ENCODE measurements around the gene USH1C. TPM values are rescaled to one million over a fixed set of nuclear protein-coding genes. Genes with fewer than 3 reads are reported as not detected.

Gene USH1C
- total and polyA plus RNA-seq, 8 donors, result 0.23 to 1.2 (median 0.59) TPM; not detected in 1

DNA sequence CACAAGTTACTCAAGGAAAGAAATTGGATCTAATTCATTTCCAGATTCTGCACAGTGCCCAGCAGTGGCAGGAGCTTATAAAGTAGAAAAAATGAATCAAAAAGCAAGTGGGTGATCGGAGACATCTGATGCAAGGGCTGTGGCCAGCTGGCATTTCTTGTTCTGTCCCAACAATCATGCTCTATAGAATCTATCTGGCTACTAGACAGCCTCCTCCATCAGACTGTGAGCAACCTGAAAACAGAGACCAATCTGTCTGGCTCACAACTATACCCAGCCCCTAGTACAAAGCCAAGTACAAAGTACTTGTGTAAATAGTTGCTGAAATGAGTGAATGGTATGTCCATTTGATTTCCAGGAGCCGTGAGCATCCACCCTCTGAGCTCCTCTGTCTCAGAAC, 11.4 kb downstream of the USH1C start:
- Histone ChIP-seq H3K4me3 (no peak overlapping the region), H3K4me1 (no peaks in the 10 kb centered on the region), H3K27me3 (peaks cover 0 to 16% of the 10 kb centered on the region in 2 donors), H3K9me3 (no peaks in the 10 kb centered on the region), H3K27ac (no peak overlapping the region), H3K36me3 (no peaks in the 10 kb centered on the region)
- no peak for ATAC-seq
- TF ChIP-seq, protein P1, sequence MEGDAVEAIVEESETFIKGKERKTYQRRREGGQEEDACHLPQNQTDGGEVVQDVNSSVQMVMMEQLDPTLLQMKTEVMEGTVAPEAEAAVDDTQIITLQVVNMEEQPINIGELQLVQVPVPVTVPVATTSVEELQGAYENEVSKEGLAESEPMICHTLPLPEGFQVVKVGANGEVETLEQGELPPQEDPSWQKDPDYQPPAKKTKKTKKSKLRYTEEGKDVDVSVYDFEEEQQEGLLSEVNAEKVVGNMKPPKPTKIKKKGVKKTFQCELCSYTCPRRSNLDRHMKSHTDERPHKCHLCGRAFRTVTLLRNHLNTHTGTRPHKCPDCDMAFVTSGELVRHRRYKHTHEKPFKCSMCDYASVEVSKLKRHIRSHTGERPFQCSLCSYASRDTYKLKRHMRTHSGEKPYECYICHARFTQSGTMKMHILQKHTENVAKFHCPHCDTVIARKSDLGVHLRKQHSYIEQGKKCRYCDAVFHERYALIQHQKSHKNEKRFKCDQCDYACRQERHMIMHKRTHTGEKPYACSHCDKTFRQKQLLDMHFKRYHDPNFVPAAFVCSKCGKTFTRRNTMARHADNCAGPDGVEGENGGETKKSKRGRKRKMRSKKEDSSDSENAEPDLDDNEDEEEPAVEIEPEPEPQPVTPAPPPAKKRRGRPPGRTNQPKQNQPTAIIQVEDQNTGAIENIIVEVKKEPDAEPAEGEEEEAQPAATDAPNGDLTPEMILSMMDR (IDR thresholded peaks at IDR 0.05), result no peak
- intact Hi-C loops (cut with DNase I), result no loop called here
- no peak for DNase-seq

DNA sequence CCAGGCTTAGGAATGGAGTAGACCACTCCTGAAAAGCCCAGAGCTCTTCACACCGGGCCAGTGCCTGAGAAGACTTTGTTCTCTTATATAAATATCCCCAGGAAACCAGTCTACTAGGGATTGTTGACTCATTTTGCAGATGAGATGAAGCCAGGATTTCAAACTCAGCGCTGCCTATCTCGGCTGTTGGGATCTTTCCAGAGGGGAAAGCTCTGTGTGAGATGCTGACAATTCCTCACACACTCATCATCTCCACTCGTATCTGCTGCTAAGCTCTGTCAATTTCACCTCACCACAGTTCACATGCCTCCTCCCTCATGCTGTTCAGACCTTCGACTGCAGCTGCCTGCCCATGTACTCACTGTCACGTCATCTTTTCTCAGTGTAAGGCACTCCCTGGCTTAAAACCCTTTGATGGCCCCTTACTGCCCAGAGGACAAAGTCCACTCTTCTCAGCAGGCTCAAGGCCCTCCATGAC, 12.5 kb downstream of the USH1C start:
- Histone ChIP-seq H3K9me3 (no peaks in the 10 kb centered on the region), H3K4me1 (no peaks in the 10 kb centered on the region), H3K27me3 (peaks cover 0 to 16% of the 10 kb centered on the region in 2 donors), H3K27ac (no peak overlapping the region), H3K4me3 (no peak overlapping the region), H3K36me3 (no peaks in the 10 kb centered on the region)
- intact Hi-C loops (cut with DNase I), result no loop called here
- no peak for ATAC-seq
- no peak for DNase-seq
- TF ChIP-seq, protein P1 (IDR thresholded peaks at IDR 0.05), result no peak

DNA sequence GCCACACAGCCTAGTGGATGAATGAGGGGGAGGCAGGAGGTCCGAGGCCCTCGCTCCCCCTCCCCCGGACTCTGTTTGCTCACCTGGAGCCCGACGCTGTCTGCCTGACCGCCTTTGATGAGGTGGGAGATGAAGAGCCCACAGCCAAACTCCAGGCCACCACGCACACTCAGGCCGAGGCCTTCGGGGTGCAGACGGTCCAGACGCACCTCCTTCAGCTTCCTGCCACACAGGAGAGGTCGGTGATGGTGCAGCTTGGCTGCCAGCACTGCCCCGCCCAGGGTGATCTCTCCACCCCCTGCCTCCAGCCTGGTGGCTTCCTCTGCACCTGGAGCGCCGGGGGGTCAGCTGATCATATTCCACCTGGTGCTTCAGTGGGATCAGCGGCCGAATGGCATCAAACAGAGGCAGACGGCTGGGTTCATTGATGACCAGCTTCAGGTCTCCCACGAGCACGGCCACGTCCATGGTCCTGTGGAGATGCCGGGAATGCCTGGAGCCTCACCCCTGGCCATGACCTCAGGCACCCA, 13.1 kb downstream of the USH1C start:
- Histone ChIP-seq H3K4me3 (no peak overlapping the region), H3K36me3 (no peaks in the 10 kb centered on the region), H3K27ac (no peak overlapping the region), H3K4me1 (no peaks in the 10 kb centered on the region), H3K9me3 (no peaks in the 10 kb centered on the region), H3K27me3 (peaks cover 0 to 16% of the 10 kb centered on the region in 2 donors)
- TF ChIP-seq, protein P1 (IDR thresholded peaks at IDR 0.05), result no peak
- DNase-seq (no peak), ATAC-seq (no peak)
- intact Hi-C loops (cut with DNase I), result no loop called here

DNA sequence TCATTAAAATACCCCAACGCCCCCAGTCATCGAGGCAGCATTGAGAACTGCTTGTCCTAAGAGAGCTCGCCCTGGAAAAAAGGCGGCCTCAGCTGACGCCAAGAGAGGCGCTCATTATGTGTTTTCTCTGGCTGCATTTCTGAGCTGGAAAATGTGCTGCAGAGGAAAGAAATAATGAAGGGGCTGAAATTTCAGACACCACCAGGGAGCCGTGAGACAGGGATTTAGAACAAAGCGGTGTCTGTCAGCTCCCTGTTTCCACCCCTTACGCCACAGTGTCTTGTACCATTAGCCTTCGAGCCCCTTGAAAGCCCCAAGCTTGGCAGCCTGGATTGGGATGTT, 14.4 kb downstream of the USH1C start:
- Histone ChIP-seq H3K27me3 (peaks cover 0 to 16% of the 10 kb centered on the region in 2 donors), H3K36me3 (no peaks in the 10 kb centered on the region), H3K4me3 (no peak overlapping the region), H3K9me3 (no peaks in the 10 kb centered on the region), H3K4me1 (no peaks in the 10 kb centered on the region), H3K27ac (no peak overlapping the region)
- ATAC-seq (no peak), DNase-seq (no peak)
- TF ChIP-seq, protein P1 (IDR thresholded peaks at IDR 0.05), result no peak
- intact Hi-C loops (cut with DNase I), result no loop called here

DNA sequence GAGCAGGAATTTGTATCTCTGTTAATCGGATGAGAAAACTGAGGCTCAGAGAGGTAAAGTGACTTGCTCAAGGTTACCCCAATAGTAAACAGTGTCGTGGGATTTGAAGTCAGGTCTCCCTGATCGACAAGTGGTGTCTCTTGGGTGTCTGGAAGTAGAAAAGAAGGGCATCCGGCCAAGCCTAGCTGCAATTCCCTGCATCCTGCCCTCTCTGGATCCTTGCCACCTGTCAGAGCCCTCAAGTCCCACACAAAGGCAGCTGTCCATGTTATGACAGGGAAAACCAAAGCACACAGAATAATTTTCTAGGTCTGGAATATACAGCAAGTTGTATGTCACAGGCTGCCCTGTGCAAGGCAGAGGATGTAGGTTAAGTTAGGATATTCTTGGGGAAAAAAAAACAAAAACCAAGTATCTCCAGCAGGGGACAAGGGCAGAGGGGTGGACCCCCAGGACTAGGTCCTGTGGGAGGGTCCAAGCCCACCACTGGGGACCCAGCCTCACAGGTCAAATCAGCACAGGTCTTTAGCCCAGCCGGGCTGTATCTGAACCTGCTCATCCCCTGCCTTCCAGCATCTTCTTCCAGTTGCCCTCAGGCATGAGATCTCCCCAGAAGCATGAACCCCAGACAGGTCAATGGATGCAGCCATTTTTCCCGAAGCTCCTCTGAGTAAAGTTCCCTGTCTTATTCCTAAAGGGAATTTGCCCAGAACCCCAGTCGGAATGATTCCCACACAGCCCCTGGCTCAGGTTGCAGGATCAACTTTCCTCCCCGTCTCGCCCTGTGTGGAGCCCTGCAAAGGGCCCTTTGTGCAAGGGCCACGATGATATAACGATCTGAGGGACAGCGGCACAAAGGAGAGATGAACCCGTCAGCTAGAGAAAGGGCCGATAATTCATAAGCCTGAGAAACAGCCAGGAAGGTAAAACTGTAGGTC, 15.0 kb downstream of the USH1C start:
- DNase-seq (peak in 1 of 4 donors; percentile 23), ATAC-seq (no peak)
- Histone ChIP-seq H3K9me3 (no peaks in the 10 kb centered on the region), H3K27me3 (peaks cover 0 to 16% of the 10 kb centered on the region in 2 donors), H3K36me3 (no peaks in the 10 kb centered on the region), H3K27ac (no peak overlapping the region), H3K4me3 (no peak overlapping the region), H3K4me1 (no peaks in the 10 kb centered on the region)
- TF ChIP-seq, protein P1 (IDR thresholded peaks at IDR 0.05), result no peak
- intact Hi-C loops (cut with DNase I), result no loop called here

Data from left lung (tissue), 10 donors.